K562 (cell line): ENCODE measurements around the gene RAPGEF5. TPM values are rescaled to one million over a fixed set of nuclear protein-coding genes. Genes with fewer than 3 reads are reported as not detected.
A peak's percentile ranks its signal among the peaks of the same experiment; 100 is the strongest.

Source experiments
- ATAC-seq: fragments of 200-7000 bp; cut with Tn5 transposase; 3 replicates; pipeline ENCODE4 v1.9.1; 2020; ENCODE audit warnings: moderate library complexity
- BruUV-seq: library from RNA; stranded (reverse); fragments of 400-500 nt; replicated peaks from 2 replicates; lab custom pipeline; 2021; lab: Mats Ljungman, UMichigan
- CTCF ChIA-PET: fragments of 300-600 bp; formaldehyde crosslinking; extraction: SDS; loops from one replicate; lab custom pipeline; 2021; ENCODE audit warnings: low intra/inter-chr PET ratio; lab: Yijun Ruan, JAX
- POLR2A ChIA-PET: fragments of 300-600, 350-650 bp; sonication (Branson Sonifier 250); formaldehyde crosslinking; extraction: SDS; loops from one replicate; lab custom pipeline; 2021; ENCODE audit warnings: antibody characterized with exemption, inconsistent platforms; lab: Yijun Ruan, JAX
- DNase-seq, 4 experiments: peaks; one replicate each; pipeline versions ENCODE4 v3.0.0 to v3.0.0-alpha.2; 2011 to 2018; ENCODE audit warnings: low spot score in 3 of 4, mixed read lengths in 3 of 4; ENCODE audit errors: extremely low read depth in 1 of 4
- FAIRE-seq: peaks from 2 replicates; lab custom pipeline; 2011; peaks lifted over from hg19 to GRCh38; lab: Jason Lieb, UNC
- H2AFZ ChIP-seq: 2 replicates; pipeline ENCODE4 v1.6.0; 2011; ENCODE audit warnings: low read depth, low read length, control low read depth, inconsistent platforms
- H3K27ac ChIP-seq: fragments of 200-600 bp; 3 replicates; pipeline ENCODE4 v1.8.0; 2011; ENCODE audit warnings: low read depth, mild to moderate bottlenecking, control low read depth, inconsistent platforms, low read length, moderate library complexity, mixed read lengths; ENCODE audit errors: extremely low read depth
- H3K27me3 ChIP-seq, 2 experiments: fragments of 300-600 bp in 1 of 2; 2 replicates in 1 of 2; 3 replicates in 1 of 2; pipeline versions ENCODE4 v1.6.0 to v1.8.0; 2011; ENCODE audit warnings: inconsistent platforms in 2 of 2, low read length in 2 of 2, mild to moderate bottlenecking in 1 of 2, mixed read lengths in 1 of 2, moderate library complexity in 1 of 2; ENCODE audit not compliant: control insufficient read depth in 2 of 2, insufficient read depth in 2 of 2
- H3K36me3 ChIP-seq: fragments of 300-600 bp; 3 replicates; pipeline ENCODE4 v1.8.0; 2011; ENCODE audit warnings: mild to moderate bottlenecking, low read length, inconsistent platforms; ENCODE audit not compliant: control insufficient read depth, insufficient read depth
- H3K4me1 ChIP-seq, 2 experiments: fragments of 200-600 bp in 1 of 2; replicated peaks in 1 of 2; 2 replicates in 1 of 2; 3 replicates in 1 of 2; pipeline versions ENCODE4 v1.5.1 to v1.8.0; 2011; ENCODE audit warnings: inconsistent platforms in 2 of 2, low read length in 2 of 2, mild to moderate bottlenecking in 1 of 2, mixed read lengths in 1 of 2, moderate library complexity in 1 of 2; ENCODE audit not compliant: control insufficient read depth in 2 of 2, insufficient read depth in 2 of 2
- H3K4me2 ChIP-seq: 2 replicates; pipeline ENCODE4 v1.6.1; 2011; ENCODE audit warnings: low read length, control low read depth, inconsistent platforms, mixed read lengths; ENCODE audit not compliant: insufficient read depth
- H3K4me3 ChIP-seq: fragments of 200-600 bp; sonication (generic), shearing (Covaris generic); 2 replicates; pipeline ENCODE4 v1.5.1; 2016; ENCODE audit warnings: control low read depth, inconsistent platforms
- H3K79me2 ChIP-seq: fragments of 200-600 bp; 3 replicates; pipeline ENCODE4 v1.8.0; 2011; ENCODE audit warnings: low read length, inconsistent platforms; ENCODE audit not compliant: control insufficient read depth, insufficient read depth
- H3K9ac ChIP-seq, 2 experiments: 2 replicates each; pipeline versions ENCODE4 v1.6.0 to v1.6.1; 2011; ENCODE audit warnings: low read depth in 2 of 2, low read length in 2 of 2, control low read depth in 1 of 2, inconsistent platforms in 1 of 2, mild to moderate bottlenecking in 1 of 2, mixed read lengths in 1 of 2; ENCODE audit not compliant: insufficient read depth in 1 of 2
- H3K9me1 ChIP-seq: one replicate; pipeline ENCODE4 v1.6.0; 2011; ENCODE audit warnings: inconsistent platforms, mild to moderate bottlenecking, low read length, moderate library complexity; ENCODE audit not compliant: control insufficient read depth, insufficient read depth
- H3K9me3 ChIP-seq: replicated peaks from 2 replicates; pipeline ENCODE4 v1.5.1; 2011; ENCODE audit warnings: low read depth, low read length, inconsistent platforms; ENCODE audit not compliant: control insufficient read depth, insufficient read depth
- H4K20me1 ChIP-seq: replicated peaks from 2 replicates; pipeline ENCODE4 v1.6.1; 2011; ENCODE audit warnings: low read length, inconsistent platforms, mixed read lengths; ENCODE audit not compliant: control insufficient read depth, insufficient read depth
- ARID2 ChIP-seq: fragments of 450-650 bp; IDR thresholded peaks from 2 replicates; pipeline ENCODE4 v1.6.1; 2017; ENCODE audit warnings: antibody characterized with exemption, mild to moderate bottlenecking
- ASH1L ChIP-seq: fragments of 450-650 bp; IDR thresholded peaks from 2 replicates; pipeline ENCODE4 v1.6.1; 2018; ENCODE audit warnings: borderline replicate concordance, mild to moderate bottlenecking, low read depth; ENCODE audit not compliant: partially characterized antibody
- BRCA1 ChIP-seq, 2 experiments: fragments of 450-650 bp in 1 of 2; sonication (generic) in 1 of 2; formaldehyde crosslinking in 1 of 2; IDR thresholded peaks; 2 replicates each; pipeline versions ENCODE4 v1.5.0 to v1.6.1; 2017 to 2020; ENCODE audit warnings: mild to moderate bottlenecking in 1 of 2, missing genetic modification reagents in 1 of 2
- BRF1 ChIP-seq: IDR thresholded peaks from 3 replicates; pipeline ENCODE4 v1.6.1; 2011; ENCODE audit warnings: borderline replicate concordance, mild to moderate bottlenecking; ENCODE audit not compliant: insufficient read length; ENCODE audit errors: extremely low read depth
- CREM ChIP-seq: IDR thresholded peaks from 2 replicates; pipeline ENCODE4 v1.6.1; 2014; ENCODE audit warnings: antibody characterized with exemption, low read depth
- EP300 ChIP-seq: IDR thresholded peaks from 2 replicates; pipeline ENCODE4 v1.6.1; 2012; ENCODE audit warnings: low read length, improper control_type of control experiment
- ILF3 ChIP-seq: fragments of 450-650 bp; IDR thresholded peaks from 2 replicates; pipeline ENCODE4 v1.6.1; 2018; ENCODE audit warnings: antibody characterized with exemption, mild to moderate bottlenecking, moderate library complexity, borderline replicate concordance
- MEIS2 ChIP-seq: fragments of 450-650 bp; IDR thresholded peaks from 2 replicates; pipeline ENCODE4 v1.6.1; 2014; ENCODE audit warnings: mild to moderate bottlenecking; ENCODE audit not compliant: partially characterized antibody
- MLX ChIP-seq, 2 experiments: fragments of 450-650 bp in 1 of 2; sonication (generic) in 1 of 2; formaldehyde crosslinking; conservative IDR thresholded peaks; 2 replicates each; pipeline versions ENCODE4 v1.4.0 to v1.8.1; 2020 to 2022; ENCODE audit warnings: mild to moderate bottlenecking in 1 of 2, missing genetic modification reagents in 1 of 2
- PHB2 ChIP-seq: fragments of 450-650 bp; IDR thresholded peaks from 2 replicates; pipeline ENCODE4 v1.6.1; 2017; ENCODE audit warnings: low read depth
- PYGO2 ChIP-seq: fragments of 450-650 bp; IDR thresholded peaks from 2 replicates; pipeline ENCODE4 v1.6.1; 2016; ENCODE audit warnings: mild to moderate bottlenecking, missing genetic modification characterization, moderate library complexity, missing compliant biosample characterization
- RNF219 ChIP-seq: fragments of 250-450 bp; sonication (Bioruptor Pico); IDR thresholded peaks from 2 replicates; pipeline ENCODE4 v1.5.0; 2022; ENCODE audit warnings: mild to moderate bottlenecking
- SREBF1 ChIP-seq: fragments of 150-350 bp; IDR thresholded peaks from 2 replicates; pipeline ENCODE4 v1.6.1; 2014; ENCODE audit warnings: antibody characterized with exemption, low read depth, low read length, borderline replicate concordance
- SRSF7 ChIP-seq: fragments of 200-400 bp; formaldehyde crosslinking; optimal IDR thresholded peaks from 2 replicates; pipeline ENCODE3; 2017; ENCODE audit warnings: mild to moderate bottlenecking, low read depth, low read length
- SUPT5H ChIP-seq: fragments of 450-650 bp; IDR thresholded peaks from 2 replicates; pipeline ENCODE4 v1.6.1; 2016
- ZNF124 ChIP-seq: sonication (generic); formaldehyde crosslinking; IDR thresholded peaks from 2 replicates; pipeline ENCODE4 v1.8.1; 2022; ENCODE audit warnings: missing genetic modification reagents
- ZNF232 ChIP-seq: sonication (generic); formaldehyde crosslinking; IDR thresholded peaks from 2 replicates; pipeline ENCODE4 v1.8.0; 2022; ENCODE audit warnings: mild to moderate bottlenecking, missing genetic modification reagents
- ZNF347 ChIP-seq: fragments of 450-650 bp; formaldehyde crosslinking; IDR thresholded peaks from 2 replicates; pipeline ENCODE4 v1.4.0; 2020; ENCODE audit warnings: low read depth, mild to moderate bottlenecking, moderate library complexity
- ZNF384 ChIP-seq: IDR thresholded peaks from 2 replicates; pipeline ENCODE4 v1.6.1; 2012; ENCODE audit warnings: low read depth, low read length, improper control_type of control experiment
- ZNF41 ChIP-seq: fragments of 250-450 bp; sonication (Bioruptor Pico); conservative IDR thresholded peaks from 2 replicates; pipeline ENCODE4 v1.4.0; 2020; ENCODE audit warnings: mild to moderate bottlenecking
- ZNF445 ChIP-seq: fragments of 250-450 bp; sonication (Bioruptor Pico); IDR thresholded peaks from 2 replicates; pipeline ENCODE4 v1.4.0; 2020; ENCODE audit warnings: low read depth, mild to moderate bottlenecking, moderate library complexity
- ZNF764 ChIP-seq: fragments of 250-450 bp; sonication (Bioruptor Pico); IDR thresholded peaks from 2 replicates; pipeline ENCODE4 v1.4.0; 2020; ENCODE audit warnings: low read depth, mild to moderate bottlenecking, moderate library complexity
- WGBS: fragments of 100-300 bp; shearing (Covaris generic); methylation state at CpG from one replicate; pipeline ENCODE4 v1.1.6; 2016; ENCODE audit warnings: low coverage, mixed read lengths; ENCODE audit not compliant: insufficient coverage; ENCODE audit errors: missing lambda C conversion rate; 5-methylcytosine and 5-hydroxymethylcytosine counted together
- in situ Hi-C: fragments of 300-500 bp; cut with MboI; formaldehyde crosslinking; loops from 4 replicates; pipeline ENCODE4 v1.15.0; 2018; ENCODE audit warnings: inconsistent platforms, mixed read lengths
- intact Hi-C: fragments of 100-400 bp; cut with micrococcal nuclease; formaldehyde crosslinking; loops from 2 replicates; pipeline ENCODE4 v1.14.2; 2022
- polyA plus RNA-seq, 8 experiments: library from polyadenylated mRNA; depleted of rRNA in 4 of 8; stranded (reverse) in 5 of 8; unstranded in 3 of 8; fragments of >200 nt; fragmentation: Nextera tagmentation in 2 of 8; fragmentation: Illumina TruSeq in 1 of 8; extraction: Ambion mirVana in 2 of 8; extraction: Trizol in 1 of 8; gene quantifications; 2 replicates each; pipeline versions ENCODE4 v1.2.1 to v1.2.3, GENCODE V29; 2011 to 2014; ENCODE audit warnings: inconsistent platforms in 1 of 8, missing spikeins in 1 of 8
- total RNA-seq, 7 experiments: library from RNA; depleted of rRNA in 6 of 7; stranded (reverse); fragments of >200 nt in 6 of 7; fragmentation: Illumina TruSeq in 2 of 7; extraction: Trizol in 2 of 7; gene quantifications; 2 replicates each; pipeline versions ENCODE4 v1.2.1 to v1.2.3, GENCODE V29; 2011 to 2021; ENCODE audit warnings: low replicate concordance in 1 of 7

The RAPGEF5 gene
- total and polyA plus RNA-seq, 9 of the 15 experiments (the other 6 are each of a cell fraction or from before 2014, with no cell fraction given) = 0.39 to 2.0 (median 1.1) TPM

- TF ChIP-seq ZNF764 (CRISPR knock-in tag) (no peak), PHB2 (no peak), ZNF124 (CRISPR knock-in tag) (no peak), CREM (no peak), ASH1L (no peak), ILF3 (no peak), ZNF232 (CRISPR knock-in tag) (no peak), ARID2 (no peak), ZNF445 (CRISPR knock-in tag) (no peak), ZNF41 (no peak)
Observed at GRCh38 chr7:22167482-22167881, 189.5 kb downstream of the RAPGEF5 start (continued).

GRCh38 chr7:22166928-22167327, 190.0 kb downstream of the RAPGEF5 start:
- peak overlapping the region; percentile 9; the same call in 1 of the 2 replicates for H3K4me2 ChIP-seq
- H3K9ac ChIP-seq = no peak overlapping the region
- BruUV-seq = no TSS peak
- no peaks in the 10 kb centered on the region for H3K9me1 ChIP-seq
- 0% methylated on average over 2 of the region's 2 CpGs for WGBS
- ATAC-seq (peak; percentile 32; the same call in 1 of the 3 replicates), DNase-seq (peak; percentile 16 to 41 (median 19)), FAIRE-seq (peak; percentile 26)
- in situ Hi-C loops (no loop called here), intact Hi-C loops (loop anchor here (5.0 kb wide), 1 partner anchor 45 kb away; no protein-coding TSS in a partner anchor)
- no peaks in the 10 kb centered on the region for H4K20me1 ChIP-seq
- peak overlapping the region; percentile 7; the same call in 1 of the 3 replicates for H3K27ac ChIP-seq
- no peaks in the 10 kb centered on the region for H3K27me3 ChIP-seq
- no peak overlapping the region for H3K4me3 ChIP-seq
- peaks cover 0 to 14% of the 10 kb centered on the region in 2 experiments; a peak in 3 of 5 replicates for H3K4me1 ChIP-seq
- POLR2A ChIA-PET = interaction anchor here (1.5 to 1.6 kb wide), 2 partner anchors 9 to 15 kb away, joined by 3 to 4 read pairs; no protein-coding TSS in a partner anchor
- CTCF ChIA-PET = no interaction called here
- H2AFZ ChIP-seq = peak overlapping the region; percentile 11; the same call in 1 of the 2 replicates
- H3K36me3 ChIP-seq = no peaks in the 10 kb centered on the region
- no peaks in the 10 kb centered on the region for H3K9me3 ChIP-seq
- no peaks in the 10 kb centered on the region for H3K79me2 ChIP-seq
- no peak for TF ChIP-seq MLX (CRISPR knock-in tag; conservative IDR thresholded peaks at IDR 0.05)
- no peak for TF ChIP-seq ZNF347
- no peak for TF ChIP-seq RNF219 (CRISPR knock-in tag)
- no peak for TF ChIP-seq BRCA1 (IDR thresholded peaks at IDR 0.05)
- no peak for TF ChIP-seq BRCA1 (CRISPR knock-in tag; IDR thresholded peaks at IDR 0.05)
- no peak for TF ChIP-seq MEIS2
- TF ChIP-seq SRSF7 = no peak
- peak; percentile 51; the same call in 1 of the 2 replicates for TF ChIP-seq ZNF384
- TF ChIP-seq SUPT5H = no peak
- TF ChIP-seq BRF1 = no peak
- no peak for TF ChIP-seq SREBF1
- peak; percentile 48; the same call in 1 of the 2 replicates for TF ChIP-seq EP300
- TF ChIP-seq PYGO2 (tag) = no peak
